A673 (cell line): ENCODE data around the gene NAT9.

Experiments
- EZH2 ChIP-seq: fragments of 200-600 bp; sonication (generic); IDR thresholded peaks from 2 replicates; pipeline ENCODE4 v1.6.1; 2017; ENCODE audit warnings: borderline replicate concordance, low read depth, mild to moderate bottlenecking, mixed read lengths, antibody characterized with exemption, low read length; ENCODE audit not compliant: poor library complexity, severe bottlenecking
- TF ChIP-seq, protein P1 (sequence below): fragments of 300-800, 200-600 bp; sonication (generic); conservative IDR thresholded peaks from 2 replicates; pipeline ENCODE4 v1.5.1; 2017; ENCODE audit warnings: low read depth, mild to moderate bottlenecking, antibody characterized with exemption, low read length, moderate library complexity, mixed read lengths

DNA sequence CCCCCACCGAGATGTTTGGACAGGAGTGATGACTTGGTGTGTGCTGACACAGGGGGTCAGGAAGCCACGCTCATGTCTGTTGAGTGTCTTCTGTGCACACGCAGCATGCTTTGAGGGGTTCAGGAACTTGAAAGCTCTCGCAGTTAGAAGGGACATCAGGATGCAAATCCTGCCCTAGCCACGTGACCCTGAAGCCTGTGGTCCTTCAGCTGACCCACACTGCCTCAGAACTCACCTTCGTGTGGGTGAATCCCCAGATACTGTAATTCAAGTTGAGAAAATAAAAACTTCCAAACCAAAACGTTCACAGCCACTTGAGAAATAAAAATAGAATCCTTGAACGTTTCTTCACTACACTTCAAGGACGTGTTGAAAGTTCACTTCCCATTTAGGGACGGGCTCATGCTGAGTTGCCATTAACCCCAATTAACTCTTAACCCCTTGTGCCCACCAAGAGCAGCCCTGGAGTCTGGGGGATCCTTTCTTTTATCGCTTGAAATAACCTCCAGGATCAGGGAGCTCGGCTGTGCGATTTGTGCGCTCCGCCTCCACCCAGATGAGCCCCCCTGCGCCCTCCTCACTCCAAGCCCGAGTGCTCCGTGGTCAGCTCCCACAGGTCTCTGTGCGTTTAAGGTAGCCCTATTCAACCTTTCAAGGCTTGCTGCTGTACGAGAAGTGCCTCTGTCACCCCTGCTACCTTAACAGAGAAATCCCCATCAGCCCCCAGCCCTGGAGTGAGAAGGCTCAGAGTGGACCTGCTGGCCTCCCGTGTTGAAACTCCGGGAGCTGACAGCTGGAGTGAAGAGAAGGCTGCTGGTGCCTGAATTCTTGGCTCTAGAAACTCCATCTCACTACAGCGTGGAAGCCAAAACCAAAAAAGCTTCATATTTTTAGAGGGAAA lies 36.2 kb upstream of the NAT9 start:
- TF ChIP-seq EZH2: no peak
- TF ChIP-seq, protein P1, sequence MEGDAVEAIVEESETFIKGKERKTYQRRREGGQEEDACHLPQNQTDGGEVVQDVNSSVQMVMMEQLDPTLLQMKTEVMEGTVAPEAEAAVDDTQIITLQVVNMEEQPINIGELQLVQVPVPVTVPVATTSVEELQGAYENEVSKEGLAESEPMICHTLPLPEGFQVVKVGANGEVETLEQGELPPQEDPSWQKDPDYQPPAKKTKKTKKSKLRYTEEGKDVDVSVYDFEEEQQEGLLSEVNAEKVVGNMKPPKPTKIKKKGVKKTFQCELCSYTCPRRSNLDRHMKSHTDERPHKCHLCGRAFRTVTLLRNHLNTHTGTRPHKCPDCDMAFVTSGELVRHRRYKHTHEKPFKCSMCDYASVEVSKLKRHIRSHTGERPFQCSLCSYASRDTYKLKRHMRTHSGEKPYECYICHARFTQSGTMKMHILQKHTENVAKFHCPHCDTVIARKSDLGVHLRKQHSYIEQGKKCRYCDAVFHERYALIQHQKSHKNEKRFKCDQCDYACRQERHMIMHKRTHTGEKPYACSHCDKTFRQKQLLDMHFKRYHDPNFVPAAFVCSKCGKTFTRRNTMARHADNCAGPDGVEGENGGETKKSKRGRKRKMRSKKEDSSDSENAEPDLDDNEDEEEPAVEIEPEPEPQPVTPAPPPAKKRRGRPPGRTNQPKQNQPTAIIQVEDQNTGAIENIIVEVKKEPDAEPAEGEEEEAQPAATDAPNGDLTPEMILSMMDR: no peak
